HK-2 (cell line): ENCODE data around the gene FBXO48.
"Not testable (repeated sequence)": the region's sequence is repeated elsewhere in the genome, so short reads cannot be mapped to it uniquely, and the experiment has no call there.

Experiments
- DNase-seq: peaks from one replicate; pipeline ENCODE4 v3.0.0-alpha.2; 2018; ENCODE audit not compliant: unreplicated experiment

Gene FBXO48, protein sequence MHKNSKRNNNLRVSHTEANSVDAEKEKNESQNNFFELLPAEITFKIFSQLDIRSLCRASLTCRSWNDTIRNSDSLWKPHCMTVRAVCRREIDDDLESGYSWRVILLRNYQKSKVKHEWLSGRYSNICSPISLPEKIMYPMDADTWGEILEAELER

DNA sequence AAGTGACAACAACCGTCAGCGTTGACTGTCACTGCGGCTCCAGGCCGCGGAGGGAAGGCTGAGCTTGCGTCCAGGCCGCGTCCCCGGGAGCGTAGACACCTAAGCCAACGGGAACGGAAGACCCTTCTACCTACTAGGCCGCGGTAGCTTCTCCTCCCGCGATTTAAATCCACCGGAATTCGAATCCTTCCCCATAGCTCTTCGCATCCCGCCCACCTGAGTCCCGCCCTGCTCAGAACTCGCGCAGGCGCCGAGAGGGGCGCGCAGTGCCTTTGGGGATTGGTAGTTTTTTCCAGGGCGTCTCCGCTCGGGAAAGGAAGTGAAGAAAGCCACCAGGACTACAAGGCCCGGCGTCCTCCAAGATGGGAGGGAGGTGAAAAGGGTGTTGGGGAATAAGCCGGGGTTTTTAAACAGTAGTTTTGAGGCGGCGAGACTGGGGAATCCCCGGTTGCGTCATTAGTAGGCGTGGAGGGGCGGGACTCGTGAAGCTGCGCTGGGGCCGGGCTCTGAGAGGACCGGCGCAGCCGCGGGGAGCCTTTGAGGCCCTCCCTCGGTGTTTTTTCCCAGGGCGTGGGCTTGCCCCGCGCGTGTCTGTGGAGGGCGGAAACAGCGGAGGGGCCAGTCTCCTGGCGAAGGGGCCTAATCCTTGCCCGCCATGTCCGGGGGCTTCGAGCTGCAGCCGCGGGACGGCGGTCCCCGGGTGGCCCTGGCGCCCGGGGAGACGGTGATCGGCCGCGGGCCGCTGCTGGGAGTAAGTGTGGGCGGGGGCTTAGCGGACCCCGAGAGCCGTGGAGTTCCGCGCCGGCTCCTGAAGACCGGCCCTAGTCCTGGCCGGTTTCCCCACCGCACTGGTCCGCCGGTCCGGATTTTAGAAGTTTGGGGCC lies at the start of gene FBXO48, which contains the start of gene APLF:
Gene FBXO48 (minus strand): TSS at position 218 of the 884 bp plus-strand sequence. CDS start 2,149 bp downstream, outside the sequence.
Gene APLF (plus strand): TSS at position 509 of the 884 bp plus-strand sequence. CDS start 147 bp downstream, at position 656.
- peak; percentile 97 for DNase-seq

DNA sequence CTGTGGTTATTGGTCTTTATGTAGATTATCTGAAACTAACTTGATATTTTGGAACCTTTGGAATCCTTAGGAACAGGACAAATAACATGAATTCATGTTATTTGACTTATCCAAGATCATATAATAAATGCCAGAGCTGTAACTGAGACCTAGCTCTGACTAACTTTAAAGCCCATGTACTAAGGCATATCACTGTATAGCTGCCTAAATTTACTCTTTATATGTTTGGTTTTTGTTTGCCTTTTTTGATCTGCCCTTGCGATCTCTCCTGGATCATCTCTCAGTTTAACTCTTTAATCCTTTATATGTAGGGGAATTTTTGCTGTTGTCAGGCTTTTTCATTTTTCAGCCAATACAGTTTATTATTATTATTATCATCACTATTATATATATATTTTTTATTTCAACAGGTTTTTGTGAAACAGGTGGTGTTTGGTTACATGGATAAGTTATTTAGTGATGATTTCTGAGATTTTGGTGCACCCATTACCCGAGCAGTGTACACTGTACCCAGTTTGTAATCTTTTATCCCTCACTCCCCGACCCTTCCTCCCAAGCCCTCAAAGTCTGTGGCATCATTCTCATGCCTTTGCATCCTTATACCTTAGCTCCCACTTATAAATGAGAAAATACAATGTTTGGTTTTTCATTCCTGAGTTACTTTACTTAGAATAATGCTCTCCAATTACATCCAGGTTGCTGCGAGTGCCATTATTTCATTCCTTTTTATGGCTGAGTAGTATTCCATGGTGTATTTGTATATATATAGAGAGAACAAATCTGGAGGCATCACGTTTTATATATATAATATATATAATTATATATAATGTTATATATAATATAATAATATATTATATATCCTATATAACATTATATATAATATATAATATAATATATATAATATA lies 49.2 kb upstream of the FBXO48 start:
- DNase-seq, result no peak

DNA sequence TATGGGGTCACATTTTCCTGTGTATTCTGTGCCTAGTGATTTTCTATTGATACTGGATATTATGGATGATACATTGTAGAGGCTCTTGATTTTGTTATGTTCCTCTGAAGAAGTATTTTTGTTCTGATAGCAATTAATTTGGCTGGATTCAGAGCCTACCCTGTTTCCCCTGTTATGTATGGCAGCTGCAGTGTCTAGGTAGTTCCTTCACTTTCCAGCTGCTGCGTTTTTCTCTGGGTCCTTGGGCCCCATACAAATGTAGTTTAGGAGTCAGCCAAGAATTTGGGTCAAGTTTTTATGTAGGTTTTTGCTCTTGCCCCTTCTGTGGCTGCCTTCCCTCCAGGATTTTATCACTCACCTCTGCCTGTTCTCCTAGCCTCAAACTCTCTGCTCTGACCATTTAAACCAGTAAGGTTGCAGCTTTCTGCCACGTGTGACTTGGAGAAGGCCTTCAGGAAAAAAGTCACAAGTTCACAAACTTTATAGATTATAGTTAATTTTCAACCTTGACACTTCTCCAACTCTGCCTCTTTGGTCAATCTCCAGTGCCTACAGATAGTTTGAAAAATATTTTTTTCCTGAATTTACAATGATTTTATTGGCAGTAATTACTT lies 47.3 kb upstream of the FBXO48 start:
- no peak for DNase-seq

DNA sequence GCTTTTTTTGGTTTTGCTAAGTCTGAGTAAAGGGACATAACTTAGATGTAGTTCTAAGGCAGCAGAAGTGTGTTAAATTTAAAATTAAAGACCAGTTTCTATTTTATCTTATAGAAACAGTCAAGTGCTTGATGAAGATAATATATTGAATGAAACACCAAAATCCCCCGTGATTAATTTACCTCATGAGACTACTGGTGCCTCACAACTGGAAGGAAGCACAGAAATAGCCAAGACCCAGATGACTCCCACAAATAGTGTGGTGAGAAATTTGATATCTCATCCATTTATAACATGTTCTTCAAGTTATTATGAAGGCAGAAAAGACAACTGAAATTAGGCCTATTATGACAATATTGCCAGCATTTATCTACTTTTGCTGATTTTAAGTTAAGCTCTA lies 45.9 kb upstream of the FBXO48 start:
- DNase-seq, result no peak

DNA sequence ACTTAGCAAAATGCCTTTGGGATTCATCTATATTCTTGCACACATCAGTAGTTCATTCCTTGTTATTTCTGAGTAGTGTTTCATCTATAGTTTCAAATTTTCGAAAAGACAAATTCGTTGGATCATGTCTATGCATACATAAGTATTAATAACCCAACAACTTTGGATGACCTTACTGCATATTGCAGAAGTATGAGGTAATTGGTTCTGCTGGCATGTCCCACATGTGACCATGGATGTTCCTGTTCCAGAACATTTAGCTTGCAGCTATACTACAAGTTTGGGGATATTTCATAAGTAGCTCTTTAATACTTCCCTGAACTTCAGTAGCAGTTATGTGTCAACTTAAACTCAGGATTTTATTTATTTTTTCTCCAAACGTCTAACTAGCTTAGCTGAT lies 45.2 kb upstream of the FBXO48 start:
- no peak for DNase-seq

DNA sequence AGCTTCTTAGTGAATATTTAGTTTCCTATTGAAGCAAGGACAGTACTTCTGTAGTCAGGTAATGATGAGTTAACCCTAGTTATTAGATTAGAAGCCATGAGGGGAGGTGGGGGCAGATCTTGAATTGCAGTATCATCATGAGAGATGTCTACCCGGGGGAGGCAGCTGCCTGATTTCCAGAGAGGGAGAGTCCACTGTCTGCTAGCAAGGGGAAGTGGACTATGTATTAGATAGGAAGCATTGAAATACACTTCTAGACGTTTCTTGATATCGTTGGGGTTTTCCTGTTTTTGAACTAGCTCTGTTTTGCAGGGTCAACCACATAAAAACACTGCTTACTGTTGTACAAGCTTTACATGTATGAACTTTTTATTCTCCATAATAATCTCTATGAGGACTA lies 39.1 kb upstream of the FBXO48 start:
- no peak for DNase-seq

DNA sequence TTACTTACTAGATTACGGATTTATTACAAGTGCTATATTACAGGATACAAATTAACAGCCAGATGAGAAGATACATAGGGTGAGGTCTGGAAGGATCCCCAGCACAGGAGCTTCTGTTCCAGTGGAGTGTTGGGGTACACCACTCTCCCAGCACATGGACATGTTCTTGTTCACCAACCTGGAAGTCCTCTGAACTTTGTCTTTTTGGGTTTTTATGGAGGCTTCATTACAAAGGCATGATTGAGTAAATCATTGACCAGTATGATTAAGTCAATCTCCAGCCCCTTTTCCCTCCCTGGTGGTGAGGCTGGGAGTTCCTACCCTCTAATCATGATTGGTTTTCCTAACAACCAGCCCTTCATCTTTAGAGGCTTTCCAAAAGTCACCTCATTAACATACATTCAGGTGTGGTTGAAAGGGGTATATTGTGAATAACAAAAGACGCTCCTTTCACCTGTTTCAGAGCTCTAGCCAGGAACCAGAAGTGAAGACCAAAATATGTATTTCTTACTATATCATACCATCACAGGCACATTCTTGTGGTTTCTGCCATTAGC lies 38.6 kb upstream of the FBXO48 start:
- no peak for DNase-seq

DNA sequence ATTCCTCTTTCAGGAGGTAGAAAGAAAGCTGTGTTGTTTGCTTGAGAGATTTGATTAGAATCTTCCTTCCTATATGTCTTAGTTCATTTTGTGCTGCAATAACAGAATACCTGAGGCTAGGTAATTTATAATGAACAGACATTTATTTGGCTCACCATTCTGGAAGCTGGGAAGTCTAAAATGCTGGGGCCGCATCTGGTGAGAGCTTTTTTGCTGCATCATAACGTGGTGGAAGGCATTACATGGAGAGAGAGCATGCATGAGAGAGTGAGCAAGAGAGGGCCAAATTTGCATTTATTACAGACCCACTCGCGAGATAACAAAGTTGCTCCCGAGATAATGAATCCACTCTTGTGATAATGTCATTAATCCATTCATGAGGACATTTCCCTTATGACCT lies 34.7 kb upstream of the FBXO48 start:
- no peak for DNase-seq

DNA sequence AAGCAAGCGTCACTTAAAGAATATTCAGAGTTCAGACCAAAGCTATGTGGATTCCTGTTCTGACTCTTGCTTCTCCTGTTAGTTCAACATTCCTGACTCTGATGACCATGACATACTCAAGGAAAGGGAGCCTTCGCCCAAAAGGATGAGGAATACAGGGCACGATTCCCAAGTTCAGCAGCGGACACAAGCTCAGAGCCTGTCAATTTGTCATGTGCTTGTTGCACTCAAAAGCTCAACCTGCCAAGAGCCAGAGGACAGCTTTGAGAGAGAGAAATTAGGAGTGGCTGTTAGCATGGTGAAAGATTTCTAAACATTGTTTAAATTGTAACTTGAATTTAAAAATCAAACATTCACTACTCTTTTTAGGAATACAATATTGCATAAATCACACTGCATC lies 33.6 kb upstream of the FBXO48 start:
- DNase-seq, result no peak

DNA sequence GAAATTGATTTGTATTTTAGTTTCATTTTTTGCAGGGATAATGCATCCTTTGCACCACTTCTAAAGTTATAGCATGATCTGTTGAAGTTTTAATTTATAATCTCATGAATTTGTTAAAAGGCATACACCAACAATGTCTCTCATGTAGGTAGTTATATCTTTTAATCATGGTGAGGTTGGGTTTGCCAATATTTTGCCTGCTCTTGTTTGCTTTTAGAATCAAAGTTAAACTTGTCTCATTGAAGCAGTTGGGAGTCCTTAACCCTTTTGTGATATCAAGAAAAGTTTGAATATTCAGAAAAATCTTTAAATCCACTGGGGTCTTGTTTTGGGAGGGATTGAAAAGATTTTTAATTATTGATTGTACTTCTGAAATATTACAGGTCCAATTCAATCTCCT lies 32.0 kb upstream of the FBXO48 start:
- no peak for DNase-seq

DNA sequence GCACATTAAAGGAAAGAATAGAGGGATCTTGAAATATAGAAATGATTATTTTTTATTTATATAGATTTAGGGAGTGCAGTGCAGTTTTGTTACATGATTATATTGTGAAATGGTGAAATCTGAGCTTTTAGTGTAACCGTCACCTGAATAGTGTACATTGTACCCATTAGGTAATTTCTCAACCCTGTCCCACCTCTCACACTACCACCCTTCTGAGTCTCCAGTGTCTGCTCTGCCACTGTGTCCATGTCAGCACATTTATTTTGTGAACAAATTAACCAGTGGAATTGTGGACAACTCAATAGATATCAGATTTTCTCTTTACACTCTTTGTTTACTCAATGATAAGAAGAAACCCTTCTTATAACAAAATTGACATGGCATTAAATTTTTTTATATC lies 24.5 kb upstream of the FBXO48 start:
- no peak for DNase-seq

DNA sequence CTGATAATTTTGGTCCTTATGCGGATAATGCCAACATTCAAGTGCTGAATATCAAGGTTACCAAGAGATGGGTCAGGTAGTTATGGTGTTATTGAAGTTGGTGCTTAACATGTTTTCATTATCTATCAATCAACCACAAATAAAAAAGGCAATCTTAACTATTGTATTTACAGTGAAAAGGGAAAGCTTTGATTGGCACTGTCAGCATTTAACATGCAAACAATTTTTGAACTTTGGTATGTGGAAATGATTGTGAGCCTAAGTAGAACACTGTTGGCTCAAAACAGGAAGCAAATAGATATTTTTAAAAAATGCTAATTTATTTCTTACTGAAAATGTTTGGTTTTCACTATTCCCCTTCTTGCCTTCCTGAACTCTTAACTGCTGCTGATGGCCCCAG lies 22.2 kb upstream of the FBXO48 start:
- DNase-seq, result no peak

DNA sequence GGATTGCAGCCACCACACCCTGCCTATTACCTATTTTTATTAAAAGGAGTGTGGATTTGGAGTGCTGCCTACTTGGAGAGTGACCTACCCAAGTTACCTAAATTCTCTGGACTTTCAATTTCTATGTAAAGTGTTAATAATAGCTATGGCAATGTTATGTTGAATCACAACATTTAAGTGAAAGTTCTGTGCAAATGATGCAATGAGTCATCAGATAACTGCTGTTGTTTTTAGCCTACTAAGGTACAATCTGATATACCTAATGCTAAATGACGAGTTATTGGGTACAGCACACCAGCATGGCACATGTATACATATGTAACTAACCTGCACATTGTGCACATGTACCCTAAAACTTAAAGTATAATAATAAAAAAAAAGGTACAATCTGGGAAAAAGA lies 21.5 kb upstream of the FBXO48 start:
- not testable (repeated sequence) for DNase-seq

DNA sequence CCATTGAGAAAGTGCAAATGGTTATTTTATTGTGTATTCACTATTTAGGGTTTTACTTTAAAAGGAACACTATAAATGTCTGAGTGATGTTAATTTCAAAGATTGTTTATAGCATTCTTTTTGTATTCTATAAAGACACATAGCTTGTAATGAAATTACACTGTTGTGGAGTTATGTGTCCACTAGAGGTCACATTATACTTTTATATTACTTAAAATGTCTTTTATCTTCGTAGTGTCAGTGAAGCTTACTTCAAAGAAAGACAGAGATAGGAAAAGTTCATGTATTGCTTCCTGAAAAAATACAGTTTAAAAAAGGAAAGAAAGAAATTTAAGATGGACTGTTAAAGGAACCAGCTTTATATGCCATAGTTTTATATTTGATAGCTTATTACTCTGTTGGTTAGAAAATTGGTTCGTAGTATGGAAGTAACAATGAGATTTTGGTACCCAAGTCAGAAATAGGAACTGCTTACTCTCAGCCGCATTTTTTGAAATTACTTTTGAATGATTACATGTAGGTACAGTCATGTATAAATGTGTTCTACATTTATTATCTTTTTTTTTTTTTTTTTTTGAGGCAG lies 20.8 kb upstream of the FBXO48 start:
- no peak for DNase-seq

DNA sequence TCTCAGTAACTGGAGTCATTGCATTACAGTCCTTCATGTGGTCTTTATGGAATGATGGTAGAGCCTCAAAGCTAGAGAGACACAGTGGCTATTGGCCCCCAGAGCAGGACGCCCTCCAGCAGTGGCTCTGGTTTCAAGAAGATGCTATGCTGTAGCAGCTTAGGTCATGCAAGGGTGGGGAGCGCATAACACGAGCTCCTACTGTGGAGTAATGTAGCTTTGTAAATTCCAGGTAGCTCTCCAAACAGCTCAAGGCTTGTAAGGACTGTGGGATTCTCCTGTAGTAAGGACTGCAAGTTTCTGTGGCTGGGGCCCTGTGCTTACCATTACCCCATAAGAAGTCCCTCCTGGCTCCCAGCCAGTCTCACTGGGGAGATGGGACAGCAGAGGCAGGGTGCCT lies 15.9 kb upstream of the FBXO48 start:
- no peak for DNase-seq

DNA sequence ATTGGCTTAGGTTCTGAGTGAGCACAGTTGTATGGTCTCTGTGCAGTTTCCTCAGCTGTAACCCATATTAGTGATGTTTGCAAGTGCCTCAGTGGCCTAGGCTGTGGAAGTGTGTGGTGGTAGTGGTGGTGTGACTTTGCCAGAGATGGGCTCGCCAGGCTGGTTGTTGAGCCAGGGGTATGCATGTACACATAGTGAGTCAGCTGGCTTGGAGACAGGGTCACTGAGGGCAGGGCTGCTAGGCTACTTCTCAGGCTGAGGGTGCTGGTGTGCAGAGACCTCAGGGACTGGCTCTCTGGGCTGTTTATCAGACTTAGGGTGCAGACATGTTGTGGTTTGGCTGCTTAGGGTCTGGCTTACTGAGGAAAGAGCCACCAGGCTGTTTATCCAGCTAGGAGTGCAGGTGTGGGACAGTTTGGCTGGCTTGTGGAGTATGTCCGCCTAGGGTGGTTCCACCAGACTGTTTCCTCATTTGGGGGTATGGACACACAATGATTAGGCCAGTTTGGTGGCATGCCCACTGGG lies 15.3 kb upstream of the FBXO48 start:
- no peak for DNase-seq

DNA sequence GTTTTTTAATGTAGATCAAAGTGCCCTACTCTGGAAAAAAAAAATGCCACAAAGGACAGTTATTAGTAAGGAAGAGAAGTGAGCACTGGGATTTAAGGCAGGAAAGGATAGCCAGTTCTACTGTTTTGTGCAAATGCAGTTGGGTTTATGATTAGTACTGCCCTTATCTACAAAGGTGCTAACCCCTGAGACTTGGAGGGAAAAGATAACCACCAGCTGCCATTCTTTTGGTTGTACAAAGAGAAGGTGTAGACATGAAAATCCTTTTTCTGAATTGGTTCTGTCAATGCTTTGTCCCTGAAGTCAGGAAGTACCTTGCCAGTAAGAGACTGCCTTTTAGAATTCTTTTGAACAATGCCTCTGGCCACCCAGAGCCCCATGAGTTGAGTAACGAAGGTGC lies 11.6 kb upstream of the FBXO48 start:
- no peak for DNase-seq

DNA sequence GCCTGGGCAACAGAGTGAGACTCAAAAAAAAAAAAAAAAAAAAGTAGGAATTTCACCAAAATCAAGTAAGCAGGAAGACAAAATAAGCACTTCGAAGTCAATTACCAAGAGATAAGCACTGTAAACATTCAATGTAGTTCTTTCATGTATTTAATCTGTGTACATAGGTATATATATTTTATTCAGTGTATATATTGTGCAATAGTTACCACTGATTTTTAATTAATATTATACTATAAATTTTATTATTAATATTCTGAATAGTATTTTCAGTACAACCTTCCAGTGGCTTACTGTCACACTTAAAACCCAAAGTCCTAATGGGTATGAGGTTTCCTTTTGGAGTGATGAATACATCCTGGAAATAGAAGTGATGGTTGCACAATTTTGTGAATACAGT lies 9.4 kb upstream of the FBXO48 start:
- DNase-seq, result no peak

DNA sequence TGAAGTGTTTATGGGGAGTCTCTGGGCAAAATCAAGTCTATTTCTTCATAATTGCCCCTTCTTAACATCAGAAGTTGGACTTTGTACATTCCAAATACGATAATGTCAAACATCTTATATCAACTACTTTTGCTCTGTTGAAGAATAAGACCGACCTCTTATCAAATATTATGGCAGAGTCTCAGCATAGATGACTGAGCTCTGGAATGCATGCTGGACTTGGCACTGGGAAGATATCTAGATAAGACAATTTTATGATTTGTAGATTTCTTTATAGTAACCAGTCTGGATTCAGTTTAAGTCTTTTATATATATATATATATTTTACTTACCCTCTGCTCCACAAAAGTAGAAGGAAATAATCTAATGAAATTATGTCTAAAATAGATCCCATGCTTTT lies 8.5 kb upstream of the FBXO48 start:
- no peak for DNase-seq

DNA sequence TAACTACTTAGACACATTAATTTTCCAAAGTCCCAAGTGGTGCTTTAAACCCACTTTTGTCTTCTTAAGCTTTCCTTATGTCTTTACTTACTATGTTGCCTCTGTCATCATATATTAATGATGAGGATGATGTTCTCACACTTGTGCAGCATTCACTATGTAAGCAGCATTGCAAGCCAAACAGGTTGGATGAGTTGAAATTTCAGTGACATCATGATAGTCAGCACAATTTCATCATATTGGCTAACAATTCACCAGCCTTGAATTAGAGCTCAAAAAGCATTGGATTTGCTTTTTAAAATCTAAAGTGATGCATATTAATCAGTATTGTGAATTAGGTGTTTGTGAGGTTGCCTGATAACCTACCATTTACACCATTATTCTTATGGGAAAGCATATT lies 8.0 kb upstream of the FBXO48 start:
- DNase-seq, result no peak
